ENCODE results near the gene HLA-DOB. TPM values are rescaled to one million over a fixed set of nuclear protein-coding genes. Genes with fewer than 3 reads are reported as not detected.

Gene HLA-DOB
- total RNA-seq, 4 donors from 2014 or later: 0.34 TPM; not detected in 3

GRCh38 chr6:32790306-32790705 lies 26.5 kb downstream of the HLA-DOB start:
- no peak for TF ChIP-seq CTCF (IDR thresholded peaks at IDR 0.05; ENCODE audit: low read depth)

- TF ChIP-seq CTCF (IDR thresholded peaks at IDR 0.05; ENCODE audit: low read depth): no peak
Observed at GRCh38 chr6:32785781-32786533, 30.8 kb downstream of the HLA-DOB start.

GRCh38 chr6:32779036-32779435 lies 37.8 kb downstream of the HLA-DOB start:
- no peak for TF ChIP-seq CTCF (IDR thresholded peaks at IDR 0.05; ENCODE audit: low read depth)

- no peak for TF ChIP-seq CTCF (IDR thresholded peaks at IDR 0.05; ENCODE audit: low read depth)
Observed at GRCh38 chr6:32775071-32775470, 41.7 kb downstream of the HLA-DOB start.

- TF ChIP-seq CTCF (IDR thresholded peaks at IDR 0.05; ENCODE audit: low read depth): no peak
Observed at GRCh38 chr6:32774426-32774825, 42.4 kb downstream of the HLA-DOB start.

GRCh38 chr6:32772656-32773055 lies 44.1 kb downstream of the HLA-DOB start:
- no peak for TF ChIP-seq CTCF (IDR thresholded peaks at IDR 0.05; ENCODE audit: low read depth)

- TF ChIP-seq CTCF (IDR thresholded peaks at IDR 0.05; ENCODE audit: low read depth): no peak
Observed at GRCh38 chr6:32764048-32764447, 52.8 kb downstream of the HLA-DOB start.

Data from subcutaneous adipose tissue (tissue), 4 donors.